H1 (cell line): ENCODE data around the gene KCNH6. TPM values are rescaled to one million over a fixed set of nuclear protein-coding genes. Genes with fewer than 3 reads are reported as not detected.

Experiments used
- CTCF ChIA-PET: fragments of 300-600 bp; sonication (Branson Sonifier 250); formaldehyde crosslinking; loops from one replicate; lab custom pipeline; 2021; ENCODE audit not compliant: partially characterized antibody; lab: Charles Lee
- POLR2A ChIA-PET: fragments of 300-600 bp; sonication (Branson Sonifier 250); formaldehyde crosslinking; loops from one replicate; lab custom pipeline; 2021; ENCODE audit warnings: inconsistent platforms; ENCODE audit not compliant: partially characterized antibody; lab: Charles Lee
- DNase-seq, 2 experiments: peaks; one replicate each; pipeline versions ENCODE4 v3.0.0 to v3.0.0-alpha.2; 2010 to 2022; ENCODE audit warnings: low spot score in 2 of 2, low read depth in 1 of 2, mixed read lengths in 1 of 2
- FAIRE-seq: peaks from 2 replicates; lab custom pipeline; 2011; peaks lifted over from hg19 to GRCh38; lab: Jason Lieb, UNC
- H2AFZ ChIP-seq: 2 replicates; pipeline ENCODE4 v1.8.1; 2012; ENCODE audit warnings: low read length, inconsistent platforms
- H2AK5ac ChIP-seq: 2 replicates; pipeline ENCODE4 v1.6.1; 2013; ENCODE audit warnings: low read depth, low read length
- H2BK120ac ChIP-seq: replicated peaks from 2 replicates; pipeline ENCODE3; 2013; ENCODE audit warnings: low read depth, low read length, inconsistent platforms
- H2BK12ac ChIP-seq: 2 replicates; pipeline ENCODE4 v1.6.1; 2013; ENCODE audit warnings: low read depth, low read length
- H2BK15ac ChIP-seq: 2 replicates; pipeline ENCODE4 v1.6.1; 2013; ENCODE audit warnings: low read length
- H2BK20ac ChIP-seq: 2 replicates; pipeline ENCODE4 v1.6.1; 2013; ENCODE audit warnings: low read length
- H2BK5ac ChIP-seq: 2 replicates; pipeline ENCODE4 v1.6.1; 2013; ENCODE audit warnings: low read depth, low read length
- H3K14ac ChIP-seq: 2 replicates; pipeline ENCODE4 v1.6.1; 2013; ENCODE audit warnings: inconsistent platforms; ENCODE audit not compliant: insufficient read length
- H3K18ac ChIP-seq: 2 replicates; pipeline ENCODE4 v1.6.1; 2013; ENCODE audit warnings: low read length; ENCODE audit errors: extremely low read depth
- H3K23ac ChIP-seq: 2 replicates; pipeline ENCODE4 v1.6.1; 2013; ENCODE audit warnings: inconsistent platforms; ENCODE audit not compliant: insufficient read length
- H3K23me2 ChIP-seq: 2 replicates; pipeline ENCODE4 v1.6.1; 2013; ENCODE audit warnings: low read depth, low read length
- H3K27ac ChIP-seq: 2 replicates; pipeline ENCODE4 v1.6.1; 2011; ENCODE audit warnings: low read depth, low read length, inconsistent platforms
- H3K27me3 ChIP-seq, 4 experiments: replicated peaks in 1 of 4; 1 replicate in 1 of 4; 2 replicates in 3 of 4; pipeline versions ENCODE4 v1.6.1 to v1.8.1; 2011 to 2013; ENCODE audit warnings: low read length in 3 of 4, mild to moderate bottlenecking in 3 of 4, inconsistent platforms in 2 of 4, mixed read lengths in 2 of 4, moderate library complexity in 1 of 4; ENCODE audit not compliant: control insufficient read depth in 3 of 4, insufficient read depth in 3 of 4; ENCODE audit errors: extremely low read depth in 1 of 4
- H3K36me3 ChIP-seq, 4 experiments: 2 replicates each; pipeline versions ENCODE4 v1.6.1 to v1.8.1; 2011 to 2013; ENCODE audit warnings: mild to moderate bottlenecking in 4 of 4, low read length in 3 of 4, moderate library complexity in 2 of 4, control low read depth in 1 of 4, inconsistent platforms in 1 of 4; ENCODE audit not compliant: insufficient read depth in 4 of 4, control insufficient read depth in 2 of 4
- H3K4ac ChIP-seq: replicated peaks from 2 replicates; pipeline ENCODE3; 2013; ENCODE audit warnings: low read length, low read depth, mixed read lengths, inconsistent platforms; ENCODE audit not compliant: insufficient read length
- H3K4me1 ChIP-seq, 4 experiments: replicated peaks in 1 of 4; 1 replicate in 1 of 4; 2 replicates in 3 of 4; pipeline versions ENCODE4 v1.6.1 to v1.8.1; 2011 to 2013; ENCODE audit warnings: low read length in 3 of 4, inconsistent platforms in 2 of 4, mixed read lengths in 1 of 4; ENCODE audit not compliant: insufficient read depth in 4 of 4, control insufficient read depth in 3 of 4
- H3K4me2 ChIP-seq, 2 experiments: 2 replicates each; pipeline versions ENCODE4 v1.6.1 to v1.8.1; 2011 to 2013; ENCODE audit warnings: low read depth in 2 of 2, low read length in 2 of 2, control low read depth in 1 of 2, inconsistent platforms in 1 of 2, mild to moderate bottlenecking in 1 of 2; ENCODE audit not compliant: insufficient read depth in 1 of 2
- H3K4me3 ChIP-seq, 4 experiments: fragments of 200-600, 300-600 bp in 1 of 4; sonication (generic), shearing (Covaris generic), sonication (Bioruptor Twin) in 1 of 4; 2 replicates each; pipeline versions ENCODE4 v1.5.1 to v1.8.1; 2011 to 2016; ENCODE audit warnings: low read length in 4 of 4, low read depth in 3 of 4, control low read depth in 2 of 4, inconsistent platforms in 2 of 4, mild to moderate bottlenecking in 2 of 4, mixed read lengths in 1 of 4, moderate library complexity in 1 of 4; ENCODE audit not compliant: insufficient read depth in 2 of 4; ENCODE audit errors: extremely low read depth in 1 of 4
- H3K56ac ChIP-seq: replicated peaks from 2 replicates; pipeline ENCODE3; 2013; ENCODE audit warnings: low read depth, mild to moderate bottlenecking, mixed read lengths, low read length, inconsistent platforms; ENCODE audit not compliant: insufficient read length
- H3K79me1 ChIP-seq: 2 replicates; pipeline ENCODE4 v1.6.1; 2013; ENCODE audit warnings: low read depth, low read length, control low read depth
- H3K79me2 ChIP-seq, 2 experiments: 2 replicates each; pipeline versions ENCODE4 v1.6.1 to v1.8.1; 2012 to 2013; ENCODE audit warnings: low read length in 2 of 2, mild to moderate bottlenecking in 2 of 2, inconsistent platforms in 1 of 2; ENCODE audit not compliant: insufficient read depth in 2 of 2, control insufficient read depth in 1 of 2
- H3K9ac ChIP-seq, 4 experiments: replicated peaks in 1 of 4; 1 replicate in 1 of 4; 2 replicates in 3 of 4; pipeline versions ENCODE4 v1.6.1 to v1.8.1; 2011 to 2013; ENCODE audit warnings: low read depth in 3 of 4, low read length in 3 of 4, control low read depth in 2 of 4, mild to moderate bottlenecking in 2 of 4, moderate library complexity in 2 of 4, inconsistent platforms in 1 of 4; ENCODE audit errors: extremely low read depth in 1 of 4
- H3K9me3 ChIP-seq, 2 experiments: 2 replicates each; pipeline versions ENCODE4 v1.6.1 to v1.8.1; 2012 to 2013; ENCODE audit warnings: mild to moderate bottlenecking in 2 of 2, moderate library complexity in 2 of 2, control low read depth in 1 of 2, inconsistent platforms in 1 of 2, low read depth in 1 of 2, low read length in 1 of 2, mixed read lengths in 1 of 2; ENCODE audit not compliant: insufficient read depth in 2 of 2
- H4K20me1 ChIP-seq, 2 experiments: replicated peaks in 1 of 2; 2 replicates each; pipeline versions ENCODE3 to v1.8.1; 2011 to 2013; ENCODE audit warnings: inconsistent platforms in 2 of 2, low read length in 2 of 2, mild to moderate bottlenecking in 1 of 2; ENCODE audit not compliant: insufficient read depth in 2 of 2, control insufficient read depth in 1 of 2
- H4K5ac ChIP-seq: 2 replicates; pipeline ENCODE4 v1.6.1; 2013; ENCODE audit warnings: low read length, low read depth, mixed read lengths, inconsistent platforms; ENCODE audit not compliant: insufficient read length
- H4K8ac ChIP-seq: 2 replicates; pipeline ENCODE4 v1.8.0; 2013; ENCODE audit warnings: mild to moderate bottlenecking, moderate library complexity, low read length, inconsistent platforms; ENCODE audit not compliant: insufficient read depth; ENCODE audit errors: extremely low read depth
- H4K91ac ChIP-seq: replicated peaks from 2 replicates; pipeline ENCODE3; 2013; ENCODE audit warnings: low read length, mixed read lengths, inconsistent platforms; ENCODE audit not compliant: insufficient read length
- CBX5 ChIP-seq: fragments of 300-800, 300-1000 bp; sonication (generic); IDR thresholded peaks from 2 replicates; pipeline ENCODE4 v1.7.1; 2016; ENCODE audit warnings: antibody characterized with exemption, low read length, low read depth
- CBX8 ChIP-seq: fragments of 300-800, 300-1000 bp; sonication (generic); IDR thresholded peaks from 2 replicates; pipeline ENCODE4 v1.7.1; 2016; ENCODE audit warnings: low read depth, low read length, borderline replicate concordance
- CEBPB ChIP-seq: IDR thresholded peaks from 2 replicates; pipeline ENCODE4 v1.6.1; 2012; ENCODE audit warnings: low read depth, low read length
- CHD1 ChIP-seq: IDR thresholded peaks from 2 replicates; pipeline ENCODE4 v1.6.1; 2012; ENCODE audit warnings: low read depth, low read length, improper control_type of control experiment
- CHD2 ChIP-seq: IDR thresholded peaks from 2 replicates; pipeline ENCODE4 v1.6.1; 2012; ENCODE audit warnings: low read length, improper control_type of control experiment
- HDAC2 ChIP-seq, 2 experiments: fragments of 300-600 bp in 1 of 2; sonication (generic) in 1 of 2; IDR thresholded peaks; 2 replicates each; pipeline ENCODE4 v1.6.1; 2011 to 2012; ENCODE audit warnings: low read depth in 2 of 2, low read length in 2 of 2, mild to moderate bottlenecking in 2 of 2, moderate library complexity in 2 of 2, borderline replicate concordance in 1 of 2, inconsistent platforms in 1 of 2
- POLR2A ChIP-seq, 2 experiments: IDR thresholded peaks; 1 replicate in 1 of 2; 2 replicates in 1 of 2; pipeline ENCODE4 v1.6.1; 2011; ENCODE audit warnings: low read depth in 2 of 2, low read length in 2 of 2, mild to moderate bottlenecking in 2 of 2; ENCODE audit errors: control extremely low read depth in 1 of 2
- RAD21 ChIP-seq, 2 experiments: IDR thresholded peaks in 1 of 2; conservative IDR thresholded peaks in 1 of 2; 2 replicates each; pipeline ENCODE4 v1.6.1; 2011; ENCODE audit warnings: low read depth in 2 of 2, low read length in 2 of 2, improper control_type of control experiment in 1 of 2, inconsistent platforms in 1 of 2, mild to moderate bottlenecking in 1 of 2, moderate library complexity in 1 of 2
- RBBP5 ChIP-seq: IDR thresholded peaks from 2 replicates; pipeline ENCODE4 v1.7.1; 2012; ENCODE audit warnings: low read depth, mild to moderate bottlenecking, inconsistent platforms, low read length, moderate library complexity, borderline replicate concordance
- RXRA ChIP-seq: IDR thresholded peaks from 2 replicates; pipeline ENCODE4 v1.6.1; 2011; ENCODE audit warnings: low read depth, mild to moderate bottlenecking, low read length, moderate library complexity; ENCODE audit not compliant: insufficient read depth
- SP4 ChIP-seq: IDR thresholded peaks from 2 replicates; pipeline ENCODE4 v1.6.1; 2012; ENCODE audit warnings: low read length, inconsistent platforms
- TAF1 ChIP-seq: IDR thresholded peaks from 2 replicates; pipeline ENCODE4 v1.6.1; 2011; ENCODE audit warnings: mild to moderate bottlenecking, low read depth, low read length
- TAF7 ChIP-seq: optimal IDR thresholded peaks from 2 replicates; pipeline ENCODE3; 2011; ENCODE audit warnings: low read depth, mild to moderate bottlenecking, inconsistent platforms, low read length, moderate library complexity, borderline replicate concordance
- ZNF274 ChIP-seq: IDR thresholded peaks from 2 replicates; pipeline ENCODE4 v1.7.0; 2012; ENCODE audit warnings: low read length, borderline replicate concordance; ENCODE audit errors: extremely low read depth
- WGBS, 2 experiments: shearing (Covaris generic) in 1 of 2; methylation state at CpG; one replicate each; pipeline versions ENCODE4 v1.1.6 to v1.1.7; 2013 to 2015; ENCODE audit warnings: low lambda C conversion rate in 2 of 2, mixed read lengths in 2 of 2, inconsistent platforms in 1 of 2, low coverage in 1 of 2, missing lambda C conversion rate in 1 of 2; ENCODE audit not compliant: insufficient replicate concordance in 2 of 2, insufficient coverage in 1 of 2, insufficient read length in 1 of 2; ENCODE audit errors: extremely low coverage in 1 of 2, missing lambda C conversion rate in 1 of 2; 5-methylcytosine and 5-hydroxymethylcytosine counted together
- polyA plus RNA-seq, 7 experiments: library from polyadenylated mRNA; depleted of rRNA in 3 of 7; stranded (reverse) in 5 of 7; unstranded in 2 of 7; fragments of >200 nt in 5 of 7; fragments of 200-250 nt in 2 of 7; gene quantifications; 1 replicate in 5 of 7; 2 replicates in 1 of 7; 4 replicates in 1 of 7; pipeline versions ENCODE4 v1.2.1 to v1.2.3, GENCODE V29; 2011 to 2013; ENCODE audit warnings: missing spikeins in 2 of 7, mixed read lengths in 2 of 7
- total RNA-seq: library from RNA; stranded (reverse); fragmentation: NEBNext Ultra II Directional; extraction: Animal tissue kit (Norgen Biotek cat#: 25700); gene quantifications from 2 replicates; pipeline ENCODE4 v1.2.1, GENCODE V29; 2021

Gene KCNH6
- total and polyA plus RNA-seq, 2 of the 8 experiments (the other 6 are each of a cell fraction or from before 2014, with no cell fraction given): 1.8 to 3.6 TPM

DNA sequence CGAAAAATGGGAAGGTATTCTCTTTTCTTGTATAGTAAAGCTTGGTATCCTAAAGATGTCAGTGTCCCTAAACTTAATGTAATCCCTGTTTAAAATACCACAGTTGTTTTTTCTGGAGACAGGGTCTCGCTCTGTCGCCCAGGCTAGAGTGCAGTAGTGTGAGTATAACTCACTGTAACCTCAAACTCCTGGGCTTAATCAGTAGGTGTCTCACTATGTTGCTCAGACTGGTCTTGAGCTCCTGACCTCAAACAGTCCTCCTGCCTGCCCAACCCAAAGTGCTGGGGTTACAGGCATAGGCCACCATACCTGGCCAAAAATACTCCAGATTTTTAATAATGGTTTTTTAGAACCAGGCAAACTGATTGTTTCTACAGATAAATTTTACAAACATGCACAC lies 35.3 kb downstream of the KCNH6 start:
- Histone ChIP-seq H2BK15ac (no peak overlapping the region), H4K20me1 (peaks cover 9 to 13% of the 10 kb centered on the region in 2 experiments), H2BK20ac (no peak overlapping the region), H3K14ac (no peak overlapping the region), H4K5ac (no peak overlapping the region), H3K23ac (no peak overlapping the region), H3K79me1 (0 out of 2 replicates have a peak, but pooled peaks cover 2% of the 10 kb centered on the region), H3K27ac (no peak overlapping the region), H3K27me3 (no peaks in the 10 kb centered on the region), H3K4me1 (no peaks in the 10 kb centered on the region), H3K23me2 (no peaks in the 10 kb centered on the region), H2BK12ac (no peak overlapping the region), H3K4me3 (no peak overlapping the region), H3K56ac (no peak overlapping the region), H3K79me2 (peaks cover 12 to 86% of the 10 kb centered on the region in 2 experiments), H2AFZ (no peak overlapping the region), H2AK5ac (no peak overlapping the region), H3K9ac (no peak overlapping the region), H2BK5ac (no peak overlapping the region), H3K9me3 (no peaks in the 10 kb centered on the region), H3K36me3 (0 out of 8 replicates have a peak, but pooled peaks cover 0 to 3% (median 0%) of the 10 kb centered on the region in 4 experiments), H4K8ac (no peak overlapping the region), H3K4ac (no peak overlapping the region), H2BK120ac (no peak overlapping the region), H3K4me2 (no peak overlapping the region), H4K91ac (no peak overlapping the region), H3K18ac (no peak overlapping the region)
- ChIA-PET CTCF (interaction anchor here (0.6 to 4.4 kb wide), 4 partner anchors 11 to 518 kb away, joined by 3 to 16 read pairs (median 3); no protein-coding TSS in a partner anchor), POLR2A (no interaction called here)
- no peak for FAIRE-seq
- WGBS, 2 experiments: 89% methylated on average over 3 of the region's 3 CpGs; no CpG with 5 or more reads in 1 of the 2 experiments
- DNase-seq: no peak
- TF ChIP-seq SP4 (no peak), CHD2 (no peak), RXRA (no peak), TAF1 (no peak), ZNF274 (no peak), CEBPB (no peak), CHD1 (no peak), TAF7 (no peak), RAD21 (IDR thresholded peaks at IDR 0.05 in 1 of 2, conservative IDR thresholded peaks at IDR 0.05 in 1 of 2; ENCODE audit: low read depth in 2 of 2, low read length in 2 of 2) (no peak), POLR2A (IDR thresholded peaks at IDR 0.05; ENCODE audit: control extremely low read depth in 1 of 2, low read depth in 2 of 2, low read length in 2 of 2) (no peak), RBBP5 (no peak), HDAC2 (IDR thresholded peaks at IDR 0.05; ENCODE audit: borderline replicate concordance in 1 of 2, low read depth in 2 of 2, low read length in 2 of 2) (no peak), CBX8 (no peak), CBX5 (no peak)
